Measurements from ENCODE around the gene CYP19A1.
"Not testable (repeated sequence)": the region's sequence is repeated elsewhere in the genome, so short reads cannot be mapped to it uniquely, and the experiment has no call there.

Gene CYP19A1

GRCh38 chr15:51298620-51299019 lies 39.8 kb downstream of the CYP19A1 start:
- no peak for DNase-seq (ENCODE audit: low read depth in 2 of 2)

GRCh38 chr15:51290720-51291119 lies 47.7 kb downstream of the CYP19A1 start:
- DNase-seq (ENCODE audit: low read depth in 2 of 2): no peak

GRCh38 chr15:51289290-51289689 lies 49.1 kb downstream of the CYP19A1 start:
- no peak for DNase-seq (ENCODE audit: low read depth in 2 of 2)

- DNase-seq (ENCODE audit: low read depth in 2 of 2): no peak
Observed at GRCh38 chr15:51288143-51289065, 50.0 kb downstream of the CYP19A1 start.

- DNase-seq (ENCODE audit: low read depth in 2 of 2): no peak
Observed at GRCh38 chr15:51286816-51287215, 51.6 kb downstream of the CYP19A1 start.

- DNase-seq (ENCODE audit: low read depth in 2 of 2): no peak
Observed at GRCh38 chr15:51285399-51285798, 53.0 kb downstream of the CYP19A1 start.

- no peak for DNase-seq (ENCODE audit: low read depth in 2 of 2)
Observed at GRCh38 chr15:51284871-51285270, 53.5 kb downstream of the CYP19A1 start.

- DNase-seq (ENCODE audit: low read depth in 2 of 2): no peak
Observed at GRCh38 chr15:51283026-51283425, 55.4 kb downstream of the CYP19A1 start.

GRCh38 chr15:51282241-51282640 lies 56.2 kb downstream of the CYP19A1 start:
- DNase-seq (ENCODE audit: low read depth in 2 of 2): not testable (repeated sequence)

- no peak for DNase-seq (ENCODE audit: low read depth in 2 of 2)
Observed at GRCh38 chr15:51281368-51281967, 56.9 kb downstream of the CYP19A1 start.

- no peak for DNase-seq (ENCODE audit: low read depth in 2 of 2)
Observed at GRCh38 chr15:51280838-51281237, 57.6 kb downstream of the CYP19A1 start.

- no peak for DNase-seq (ENCODE audit: low read depth in 2 of 2)
Observed at GRCh38 chr15:51279391-51279790, 59.0 kb downstream of the CYP19A1 start.

- no peak for DNase-seq (ENCODE audit: low read depth in 2 of 2)
Observed at GRCh38 chr15:51277101-51277500, 61.3 kb downstream of the CYP19A1 start.

- no peak for DNase-seq (ENCODE audit: low read depth in 2 of 2)
Observed at GRCh38 chr15:51274956-51275355, 63.4 kb downstream of the CYP19A1 start.

GRCh38 chr15:51270706-51271105 lies 67.7 kb downstream of the CYP19A1 start:
- DNase-seq (ENCODE audit: low read depth in 2 of 2): no peak

- DNase-seq (ENCODE audit: low read depth in 2 of 2): no peak
Observed at GRCh38 chr15:51269496-51269895, 68.9 kb downstream of the CYP19A1 start.

- DNase-seq (ENCODE audit: low read depth in 2 of 2): no peak
Observed at GRCh38 chr15:51267703-51268083, 70.7 kb downstream of the CYP19A1 start.

- DNase-seq (ENCODE audit: low read depth in 2 of 2): no peak
Observed at GRCh38 chr15:51267051-51267702, 71.2 kb downstream of the CYP19A1 start.

- no peak for DNase-seq (ENCODE audit: low read depth in 2 of 2)
Observed at GRCh38 chr15:51266656-51267050, 71.7 kb downstream of the CYP19A1 start.

GRCh38 chr15:51265037-51265555 lies 73.3 kb downstream of the CYP19A1 start:
- no peak for DNase-seq (ENCODE audit: low read depth in 2 of 2)

- DNase-seq (ENCODE audit: low read depth in 2 of 2): no peak
Observed at GRCh38 chr15:51263726-51264125, 74.7 kb downstream of the CYP19A1 start.

GRCh38 chr15:51263116-51263515 lies 75.3 kb downstream of the CYP19A1 start:
- DNase-seq (ENCODE audit: low read depth in 2 of 2): no peak
